HCT116 (cell line): ENCODE measurements around the gene MAP3K5. TPM values are rescaled to one million over a fixed set of nuclear protein-coding genes. Genes with fewer than 3 reads are reported as not detected.

Experiments
- ATAC-seq: fragments of 200-7000 bp; cut with Tn5 transposase; 2 replicates; pipeline ENCODE4 v1.9.1; 2020; ENCODE audit warnings: mild to moderate bottlenecking, moderate library complexity
- BruUV-seq: library from RNA; stranded (reverse); fragments of 400-500 nt; replicated peaks from 2 replicates; lab custom pipeline; 2021; lab: Mats Ljungman, UMichigan
- CTCF ChIA-PET: fragments of 300-600 bp; sonication (Branson Sonifier 250); formaldehyde crosslinking; loops from one replicate; lab custom pipeline; 2021; ENCODE audit warnings: antibody characterized with exemption; lab: Charles Lee
- POLR2A ChIA-PET: fragments of 300-600, 350-600 bp; sonication (Branson Sonifier 250); formaldehyde crosslinking; loops from one replicate; lab custom pipeline; 2021; ENCODE audit warnings: antibody characterized with exemption; lab: Charles Lee
- RAD21 ChIA-PET, 2 experiments: fragments of 300-600 bp; sonication (Branson Sonifier 250); formaldehyde crosslinking; loops; one replicate each; lab custom pipeline; 2023; ENCODE audit warnings: low total read pairs in 2 of 2; ENCODE audit not compliant: uncharacterized antibody in 2 of 2, unreplicated experiment in 2 of 2, low non-redundant PET in 1 of 2; lab: Charles Lee
- DNase-seq: peaks from one replicate; pipeline ENCODE4 v3.0.0-alpha.2; 2010; ENCODE audit warnings: low read depth, low spot score
- H2AFZ ChIP-seq: fragments of 200-600 bp; shearing (Covaris generic), sonication (generic); 2 replicates; pipeline ENCODE4 v1.6.1; 2017; ENCODE audit warnings: low read depth, mixed run types, mixed read lengths, antibody characterized with exemption, low read length; ENCODE audit not compliant: poor library complexity, severe bottlenecking
- H3K27ac ChIP-seq: 2 replicates; pipeline ENCODE4 v1.5.1; 2012; ENCODE audit warnings: low read depth, low read length
- H3K27me3 ChIP-seq: fragments of 200-600 bp; sonication (generic); 2 replicates; pipeline ENCODE4 v1.6.1; 2016; ENCODE audit warnings: mixed run types, low read length, mixed read lengths; ENCODE audit not compliant: insufficient read depth
- H3K36me3 ChIP-seq, 2 experiments: fragments of 200-500 bp in 1 of 2; fragments of 200-600 bp in 1 of 2; sonication (Bioruptor generic) in 1 of 2; sonication (generic) in 1 of 2; 2 replicates each; pipeline versions ENCODE4 v1.5.1 to v1.6.1; 2014 to 2016; ENCODE audit warnings: low read length in 2 of 2, inconsistent platforms in 1 of 2, mixed read lengths in 1 of 2, mixed run types in 1 of 2; ENCODE audit not compliant: insufficient read depth in 2 of 2, control insufficient read depth in 1 of 2
- H3K4me1 ChIP-seq, 2 experiments: fragments of 200-600 bp in 1 of 2; sonication (generic) in 1 of 2; 2 replicates each; pipeline versions ENCODE4 v1.5.1 to v1.6.1; 2012 to 2017; ENCODE audit warnings: low read length in 2 of 2, inconsistent platforms in 1 of 2, mild to moderate bottlenecking in 1 of 2, mixed read lengths in 1 of 2, mixed run types in 1 of 2, moderate library complexity in 1 of 2; ENCODE audit not compliant: insufficient read depth in 2 of 2, control insufficient read depth in 1 of 2
- H3K4me2 ChIP-seq: fragments of 200-600 bp; sonication (generic); 2 replicates; pipeline ENCODE4 v1.6.1; 2017; ENCODE audit warnings: mixed run types, low read length, mixed read lengths
- H3K4me3 ChIP-seq, 2 experiments: fragments of 200-600 bp in 1 of 2; sonication (generic) in 1 of 2; replicated peaks in 1 of 2; 2 replicates each; pipeline ENCODE4 v1.5.1; 2011 to 2016; ENCODE audit warnings: low read length in 2 of 2, control low read depth in 1 of 2, low read depth in 1 of 2, mild to moderate bottlenecking in 1 of 2, mixed read lengths in 1 of 2, mixed run types in 1 of 2
- H3K79me2 ChIP-seq: fragments of 200-600 bp; sonication (generic); 2 replicates; pipeline ENCODE4 v1.6.1; 2017; ENCODE audit warnings: mild to moderate bottlenecking, mixed run types, low read length, moderate library complexity, mixed read lengths; ENCODE audit not compliant: insufficient read depth
- H3K9ac ChIP-seq: fragments of 200-600 bp; sonication (generic); 2 replicates; pipeline ENCODE4 v1.6.1; 2016; ENCODE audit warnings: low read length, mixed read lengths
- H3K9me2 ChIP-seq: fragments of 200-600 bp; sonication (generic), shearing (Covaris generic); 2 replicates; pipeline ENCODE4 v1.6.1; 2017; ENCODE audit warnings: mixed run types, mild to moderate bottlenecking, moderate library complexity; ENCODE audit not compliant: insufficient read depth
- H3K9me3 ChIP-seq, 2 experiments: fragments of 200-500 bp in 1 of 2; fragments of 200-600 bp in 1 of 2; sonication (Bioruptor generic) in 1 of 2; sonication (generic) in 1 of 2; 2 replicates each; pipeline ENCODE4 v1.6.1; 2014 to 2017; ENCODE audit warnings: low read length in 2 of 2, mixed read lengths in 2 of 2, inconsistent platforms in 1 of 2, low read depth in 1 of 2, mild to moderate bottlenecking in 1 of 2, mixed run types in 1 of 2, moderate library complexity in 1 of 2; ENCODE audit not compliant: control insufficient read depth in 1 of 2, insufficient read depth in 1 of 2
- H4K20me1 ChIP-seq: fragments of 200-600 bp; sonication (generic), shearing (Covaris generic); 2 replicates; pipeline ENCODE4 v1.6.1; 2017; ENCODE audit warnings: mixed run types, mild to moderate bottlenecking, moderate library complexity; ENCODE audit not compliant: insufficient read depth
- ELF1 ChIP-seq: IDR thresholded peaks from 2 replicates; pipeline ENCODE4 v1.6.1; 2012; ENCODE audit warnings: low read depth, borderline replicate concordance
- EZH2phosphoT487 ChIP-seq: fragments of 200-600 bp; IDR thresholded peaks from 2 replicates; pipeline ENCODE4 v1.6.1; 2018; ENCODE audit warnings: antibody characterized with exemption, borderline replicate concordance
- JUND ChIP-seq: IDR thresholded peaks from 2 replicates; pipeline ENCODE4 v1.6.1; 2012
- POLR2AphosphoS5 ChIP-seq: IDR thresholded peaks from 2 replicates; pipeline ENCODE4 v1.6.1; 2011; ENCODE audit warnings: mild to moderate bottlenecking, low read depth, low read length, moderate library complexity
- YY1 ChIP-seq: IDR thresholded peaks from 2 replicates; pipeline ENCODE4 v1.6.1; 2011; ENCODE audit warnings: low read length, low read depth, moderate library complexity, mild to moderate bottlenecking; ENCODE audit not compliant: insufficient replicate concordance; ENCODE audit errors: extremely low read depth
- ZNF274 ChIP-seq: fragments of 200-500 bp; sonication (Bioruptor generic); IDR thresholded peaks from 2 replicates; pipeline ENCODE4 v1.6.1; 2014; ENCODE audit warnings: mild to moderate bottlenecking, low read depth, low read length, inconsistent platforms
- intact Hi-C: fragments of 100-400 bp; cut with micrococcal nuclease; formaldehyde crosslinking; loops from 2 replicates; pipeline ENCODE4 v1.10.0; 2022
- total RNA-seq: library from RNA; stranded (reverse); gene quantifications from one replicate; pipeline ENCODE4 v1.2.1, GENCODE V29; 2021; ENCODE audit not compliant: unreplicated experiment
- TF ChIP-seq, protein P1 (sequence below), 3 experiments: fragments of 200-600 bp in 1 of 3; sonication (generic) in 1 of 3; IDR thresholded peaks in 2 of 3; conservative IDR thresholded peaks in 1 of 3; 2 replicates each; pipeline ENCODE4 v1.5.1; 2012 to 2017; ENCODE audit warnings: low read depth in 2 of 3, low read length in 2 of 3, antibody characterized with exemption in 1 of 3, borderline replicate concordance in 1 of 3, control low read depth in 1 of 3, mild to moderate bottlenecking in 1 of 3, mixed read lengths in 1 of 3, mixed run types in 1 of 3, moderate library complexity in 1 of 3; ENCODE audit not compliant: insufficient read depth in 1 of 3

MAP3K5 gene
- total RNA-seq, 1 experiment from 2014 or later, result 11.8 TPM

DNA sequence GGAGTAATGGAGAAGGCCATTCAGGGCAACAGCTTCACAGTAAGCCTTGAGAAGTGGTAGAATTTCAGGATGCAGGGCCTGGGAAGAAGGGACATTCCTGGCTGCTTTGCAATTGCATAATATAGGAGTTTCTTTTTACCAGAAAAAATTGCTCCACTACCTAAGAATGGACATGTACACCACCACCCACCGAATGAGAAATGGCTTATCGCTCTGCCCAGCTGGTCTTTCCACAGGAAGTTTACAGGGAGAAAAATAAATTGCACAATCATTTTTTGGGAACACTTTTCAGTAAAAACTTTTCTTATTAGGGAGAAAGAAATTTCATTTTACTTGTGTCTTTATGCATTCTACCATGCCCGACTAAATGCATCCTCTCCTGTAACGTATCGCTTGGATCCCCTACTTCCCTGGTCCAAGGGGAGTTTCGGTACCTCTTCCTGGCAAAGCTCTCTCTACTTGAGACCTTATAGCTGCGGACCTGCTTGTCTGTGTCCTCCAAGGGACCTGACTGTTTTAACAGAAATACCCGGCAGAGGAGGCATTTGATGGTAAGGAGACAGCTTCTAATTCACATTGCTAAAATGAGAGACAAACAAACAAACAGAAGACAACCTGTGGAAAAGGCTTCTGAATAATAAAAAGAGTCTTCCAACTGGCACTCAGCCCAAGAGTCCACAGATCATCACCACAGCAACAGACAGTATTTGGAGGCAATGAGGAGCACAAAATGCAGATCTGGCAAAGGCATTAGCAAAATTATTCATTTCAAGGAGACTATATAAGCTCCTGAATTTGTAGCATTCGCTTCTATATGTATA is 54.2 kb downstream of the MAP3K5 start:
- no peak overlapping the region for H2AFZ ChIP-seq
- TF ChIP-seq EZH2phosphoT487, result no peak
- TF ChIP-seq, protein P1, sequence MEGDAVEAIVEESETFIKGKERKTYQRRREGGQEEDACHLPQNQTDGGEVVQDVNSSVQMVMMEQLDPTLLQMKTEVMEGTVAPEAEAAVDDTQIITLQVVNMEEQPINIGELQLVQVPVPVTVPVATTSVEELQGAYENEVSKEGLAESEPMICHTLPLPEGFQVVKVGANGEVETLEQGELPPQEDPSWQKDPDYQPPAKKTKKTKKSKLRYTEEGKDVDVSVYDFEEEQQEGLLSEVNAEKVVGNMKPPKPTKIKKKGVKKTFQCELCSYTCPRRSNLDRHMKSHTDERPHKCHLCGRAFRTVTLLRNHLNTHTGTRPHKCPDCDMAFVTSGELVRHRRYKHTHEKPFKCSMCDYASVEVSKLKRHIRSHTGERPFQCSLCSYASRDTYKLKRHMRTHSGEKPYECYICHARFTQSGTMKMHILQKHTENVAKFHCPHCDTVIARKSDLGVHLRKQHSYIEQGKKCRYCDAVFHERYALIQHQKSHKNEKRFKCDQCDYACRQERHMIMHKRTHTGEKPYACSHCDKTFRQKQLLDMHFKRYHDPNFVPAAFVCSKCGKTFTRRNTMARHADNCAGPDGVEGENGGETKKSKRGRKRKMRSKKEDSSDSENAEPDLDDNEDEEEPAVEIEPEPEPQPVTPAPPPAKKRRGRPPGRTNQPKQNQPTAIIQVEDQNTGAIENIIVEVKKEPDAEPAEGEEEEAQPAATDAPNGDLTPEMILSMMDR (IDR thresholded peaks at IDR 0.05 in 2 of 3, conservative IDR thresholded peaks at IDR 0.05 in 1 of 3; ENCODE audit: borderline replicate concordance in 1 of 3, insufficient read depth in 1 of 3, low read depth in 2 of 3, low read length in 2 of 3), result no peak
- no peak for TF ChIP-seq POLR2AphosphoS5
- no peak for TF ChIP-seq JUND
- TF ChIP-seq ZNF274, result no peak
- no peak for TF ChIP-seq YY1
- no peak for TF ChIP-seq ELF1
- H3K4me3 ChIP-seq, result no peak overlapping the region
- no peak for DNase-seq
- H3K79me2 ChIP-seq, result no peaks in the 10 kb centered on the region; the same call in 1 of the 2 replicates
- ChIA-PET RAD21 (no interaction called here), POLR2A (no interaction called here), CTCF (no interaction called here)
- no peaks in the 10 kb centered on the region for H4K20me1 ChIP-seq
- ATAC-seq, result no peak
- H3K9me3 ChIP-seq, result no peaks in the 10 kb centered on the region
- no peaks in the 10 kb centered on the region for H3K27me3 ChIP-seq
- no peaks in the 10 kb centered on the region for H3K9me2 ChIP-seq
- no peak overlapping the region for H3K27ac ChIP-seq
- BruUV-seq, result no TSS peak
- H3K9ac ChIP-seq, result no peak overlapping the region
- intact Hi-C loops, result no loop called here
- no peak overlapping the region for H3K4me2 ChIP-seq
- no peaks in the 10 kb centered on the region for H3K36me3 ChIP-seq
- no peaks in the 10 kb centered on the region for H3K4me1 ChIP-seq
